Lung (tissue), 12 donors: Measurements from ENCODE around the gene CAND1. TPM values are rescaled to one million over a fixed set of nuclear protein-coding genes. Genes with fewer than 3 reads are reported as not detected.

Source experiments
- ATAC-seq: fragments of 200-7000 bp; cut with Tn5 transposase; one replicate; pipeline ENCODE4 v1.9.1; 2020; ENCODE audit warnings: moderate number of reproducible peaks; ENCODE audit not compliant: insufficient read depth, low FRiP score
- DNase-seq, 3 donors: peaks; one replicate each; pipeline ENCODE4 v3.0.0-alpha.2; 2013 to 2017
- H3K27ac ChIP-seq, 2 donors: one replicate each; pipeline ENCODE4 v1.5.1; 2013; ENCODE audit warnings: mild to moderate bottlenecking in 2 of 2, moderate library complexity in 2 of 2, control low read depth in 1 of 2, inconsistent platforms in 1 of 2, low read depth in 1 of 2, low read length in 1 of 2
- H3K27me3 ChIP-seq, 3 donors: one replicate each; pipeline ENCODE4 v1.5.1; 2013; ENCODE audit warnings: low read length in 2 of 3; ENCODE audit not compliant: control insufficient read depth in 3 of 3, insufficient read depth in 3 of 3
- H3K36me3 ChIP-seq, 4 donors: one replicate each; pipeline ENCODE4 v1.5.1; 2013; ENCODE audit warnings: low read length in 4 of 4, mild to moderate bottlenecking in 1 of 4, moderate library complexity in 1 of 4; ENCODE audit not compliant: control insufficient read depth in 4 of 4, insufficient read depth in 4 of 4
- H3K4me1 ChIP-seq, 5 donors: one replicate each; pipeline ENCODE4 v1.5.1; 2013; ENCODE audit warnings: low read length in 5 of 5, mild to moderate bottlenecking in 2 of 5, moderate library complexity in 1 of 5; ENCODE audit not compliant: control insufficient read depth in 5 of 5, insufficient read depth in 5 of 5
- H3K4me3 ChIP-seq: one replicate; pipeline ENCODE4 v1.5.1; 2013; ENCODE audit warnings: mild to moderate bottlenecking, control low read depth, moderate library complexity
- H3K9ac ChIP-seq, 2 donors: one replicate each; pipeline ENCODE4 v1.5.1; 2013; ENCODE audit warnings: low read length in 2 of 2, control low read depth in 1 of 2; ENCODE audit not compliant: insufficient read depth in 1 of 2
- H3K9me3 ChIP-seq, 4 donors: one replicate each; pipeline ENCODE4 v1.5.1; 2013; ENCODE audit warnings: low read length in 3 of 4, mild to moderate bottlenecking in 1 of 4, moderate library complexity in 1 of 4; ENCODE audit not compliant: control insufficient read depth in 4 of 4, insufficient read depth in 3 of 4
- WGBS, 2 donors: extraction: QIAGEN DNeasy Blood & Tissue Kit; methylation state at CpG; one replicate each; pipeline ENCODE4 v1.1.7; 2013; 5-methylcytosine and 5-hydroxymethylcytosine counted together
- polyA plus RNA-seq, 2 donors: library from polyadenylated mRNA; stranded (reverse); fragments of 200-250 nt; gene quantifications; one replicate each; pipeline ENCODE4 v1.2.1, GENCODE V29; 2013
- total RNA-seq, 2 donors: library from RNA; depleted of rRNA in 1 of 2; stranded (reverse); fragments of >200 nt in 1 of 2; gene quantifications; one replicate each; pipeline ENCODE4 v1.2.1, GENCODE V29; 2014 to 2021
- TF ChIP-seq, protein P1 (sequence below): IDR thresholded peaks from 2 replicates; pipeline ENCODE4 v1.5.1; 2012; ENCODE audit warnings: mild to moderate bottlenecking; ENCODE audit errors: control extremely low read depth, extremely low read depth
- donor health status: control.
- donor health status: control.
- donor health status: Bipolar disorder and iron deficiency.
- donor health status: healthy.
- donor health status: DM: yes; HTN: yes; CAD: no.

CAND1 gene
- total and polyA plus RNA-seq, 4 donors = 12.9 to 194 (median 66.0) TPM

DNA sequence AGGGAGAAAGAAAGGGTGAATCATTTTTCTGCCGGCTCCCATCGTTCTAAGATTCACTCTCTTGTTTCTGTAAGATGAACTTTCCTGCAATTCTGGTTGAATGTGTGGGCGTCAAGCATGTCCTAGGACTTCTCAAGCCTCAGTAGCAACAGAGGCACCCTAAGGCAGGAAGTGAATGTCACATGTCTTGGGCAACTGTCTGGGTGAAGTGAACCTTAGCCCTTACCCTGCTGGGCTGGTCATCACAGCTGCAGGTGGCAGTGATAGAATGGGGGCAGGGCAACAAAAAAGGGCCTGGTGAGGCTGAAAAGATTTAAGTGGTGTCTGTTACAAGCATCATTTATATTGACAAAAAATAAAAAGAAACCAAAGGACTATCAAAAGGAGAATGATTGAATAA is 45.9 kb upstream of the CAND1 start:
- H3K27me3 ChIP-seq = no peaks in the 10 kb centered on the region
- ATAC-seq (no peak), DNase-seq (no peak)
- TF ChIP-seq, protein P1, sequence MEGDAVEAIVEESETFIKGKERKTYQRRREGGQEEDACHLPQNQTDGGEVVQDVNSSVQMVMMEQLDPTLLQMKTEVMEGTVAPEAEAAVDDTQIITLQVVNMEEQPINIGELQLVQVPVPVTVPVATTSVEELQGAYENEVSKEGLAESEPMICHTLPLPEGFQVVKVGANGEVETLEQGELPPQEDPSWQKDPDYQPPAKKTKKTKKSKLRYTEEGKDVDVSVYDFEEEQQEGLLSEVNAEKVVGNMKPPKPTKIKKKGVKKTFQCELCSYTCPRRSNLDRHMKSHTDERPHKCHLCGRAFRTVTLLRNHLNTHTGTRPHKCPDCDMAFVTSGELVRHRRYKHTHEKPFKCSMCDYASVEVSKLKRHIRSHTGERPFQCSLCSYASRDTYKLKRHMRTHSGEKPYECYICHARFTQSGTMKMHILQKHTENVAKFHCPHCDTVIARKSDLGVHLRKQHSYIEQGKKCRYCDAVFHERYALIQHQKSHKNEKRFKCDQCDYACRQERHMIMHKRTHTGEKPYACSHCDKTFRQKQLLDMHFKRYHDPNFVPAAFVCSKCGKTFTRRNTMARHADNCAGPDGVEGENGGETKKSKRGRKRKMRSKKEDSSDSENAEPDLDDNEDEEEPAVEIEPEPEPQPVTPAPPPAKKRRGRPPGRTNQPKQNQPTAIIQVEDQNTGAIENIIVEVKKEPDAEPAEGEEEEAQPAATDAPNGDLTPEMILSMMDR = no peak
- H3K27ac ChIP-seq = no peak overlapping the region
- no peaks in the 10 kb centered on the region for H3K36me3 ChIP-seq
- H3K4me3 ChIP-seq = no peak overlapping the region
- WGBS, 2 donors = 88 to 94% methylated on average over 3 of the region's 3 CpGs
- H3K9ac ChIP-seq = no peak overlapping the region
- no peaks in the 10 kb centered on the region for H3K4me1 ChIP-seq
- H3K9me3 ChIP-seq = no peaks in the 10 kb centered on the region

DNA sequence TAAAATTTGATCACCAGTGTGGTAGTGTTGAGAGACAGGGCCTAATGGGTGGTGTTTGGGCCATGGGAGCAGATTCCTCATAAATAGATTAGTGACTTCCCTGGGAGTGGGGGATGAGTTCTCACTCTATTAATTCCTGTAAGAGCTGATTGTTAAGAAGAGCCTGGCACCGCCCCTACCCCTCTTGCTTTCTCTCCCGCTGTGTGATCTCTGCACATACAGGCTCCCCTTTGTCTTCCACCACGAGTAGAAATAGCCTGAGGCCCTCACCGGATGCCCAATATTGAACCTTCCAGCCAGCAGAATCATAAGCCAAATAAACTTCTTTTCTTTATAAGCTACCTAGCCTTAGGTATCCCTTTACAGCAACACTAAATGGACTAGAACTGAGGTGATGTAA is 31.9 kb upstream of the CAND1 start:
- WGBS, 2 donors = 59 to 78% methylated on average over 4 of the region's 4 CpGs
- H3K4me3 ChIP-seq = no peak overlapping the region
- H3K9ac ChIP-seq = no peak overlapping the region
- no peaks in the 10 kb centered on the region for H3K4me1 ChIP-seq
- TF ChIP-seq, protein P1 = no peak
- H3K27ac ChIP-seq = no peak overlapping the region
- no peaks in the 10 kb centered on the region for H3K9me3 ChIP-seq
- peaks cover 0 to 2% (median 0%) of the 10 kb centered on the region in 3 donors for H3K27me3 ChIP-seq
- ATAC-seq (no peak), DNase-seq (no peak)
- H3K36me3 ChIP-seq = no peaks in the 10 kb centered on the region

DNA sequence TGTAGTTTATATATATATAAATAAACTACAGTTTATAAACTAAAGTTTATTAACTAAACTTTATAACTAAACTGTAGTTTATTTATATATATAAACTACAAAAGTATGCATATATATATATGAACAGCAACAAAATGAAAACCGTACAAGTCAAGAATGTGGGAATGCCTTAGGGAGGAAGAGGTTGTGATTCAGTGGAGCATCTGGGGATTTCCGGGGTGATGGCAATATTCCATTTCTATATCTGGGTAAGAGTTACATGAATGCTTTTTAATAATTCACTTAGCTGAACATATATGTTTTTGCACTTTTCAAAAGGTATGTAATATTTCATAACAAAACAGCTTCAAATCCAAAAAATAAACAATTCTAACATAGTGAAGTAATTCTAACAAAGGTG is 30.1 kb upstream of the CAND1 start:
- Histone ChIP-seq H3K9me3 (no peaks in the 10 kb centered on the region), H3K4me1 (no peaks in the 10 kb centered on the region), H3K27me3 (peaks cover 0 to 2% (median 0%) of the 10 kb centered on the region in 3 donors), H3K27ac (no peak overlapping the region), H3K4me3 (no peak overlapping the region), H3K9ac (no peak overlapping the region), H3K36me3 (no peaks in the 10 kb centered on the region)
- ATAC-seq (no peak), DNase-seq (no peak)
- TF ChIP-seq, protein P1 = no peak
- WGBS, 2 donors = 42 to 80% methylated on average over 2 of the region's 2 CpGs

DNA sequence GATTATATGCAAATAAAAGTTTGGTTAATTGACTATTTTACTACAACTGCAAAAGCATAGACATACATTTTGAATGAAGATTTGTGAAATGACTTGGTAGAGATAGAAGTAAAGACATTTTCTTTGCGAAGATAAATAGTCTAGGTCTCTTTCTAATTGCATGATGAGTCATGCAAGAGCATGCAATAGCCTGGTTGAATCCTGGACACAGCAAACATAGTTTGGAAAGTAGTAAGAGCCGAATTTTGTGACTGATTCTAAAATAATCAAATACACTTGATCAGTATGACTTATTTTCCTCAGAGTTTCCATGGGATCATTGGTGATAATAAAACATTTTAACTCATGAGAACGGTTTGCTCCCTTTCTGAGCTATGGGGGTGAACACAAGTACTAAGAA is 27.7 kb upstream of the CAND1 start:
- no peak overlapping the region for H3K9ac ChIP-seq
- DNase-seq (no peak), ATAC-seq (no peak)
- TF ChIP-seq, protein P1 = no peak
- H3K4me3 ChIP-seq = no peak overlapping the region
- no peak overlapping the region for H3K27ac ChIP-seq
- no peaks in the 10 kb centered on the region for H3K4me1 ChIP-seq
- H3K27me3 ChIP-seq = peaks cover 0 to 2% (median 0%) of the 10 kb centered on the region in 3 donors
- H3K36me3 ChIP-seq = no peaks in the 10 kb centered on the region
- 75 to 86% methylated on average over 3 of the region's 3 CpGs for WGBS, 2 donors
- H3K9me3 ChIP-seq = no peaks in the 10 kb centered on the region
